H9 (cell line): ENCODE measurements around the gene EPHB2. TPM values are rescaled to one million over a fixed set of nuclear protein-coding genes. Genes with fewer than 3 reads are reported as not detected.

Experiments used
- DNase-seq: peaks from one replicate; pipeline ENCODE4 v3.0.0-alpha.2; 2017
- H2AFZ ChIP-seq: one replicate; pipeline ENCODE4 v1.6.1; 2013; ENCODE audit warnings: mild to moderate bottlenecking, low read length, control low read depth, moderate library complexity
- H2AK5ac ChIP-seq: 2 replicates; pipeline ENCODE4 v1.6.1; 2013; ENCODE audit warnings: low read length, control low read depth, mixed read lengths; ENCODE audit not compliant: insufficient read length
- H2BK120ac ChIP-seq: one replicate; pipeline ENCODE4 v1.6.1; 2013; ENCODE audit warnings: low read depth, mild to moderate bottlenecking, low read length, control low read depth, inconsistent platforms; ENCODE audit not compliant: poor library complexity, severe bottlenecking
- H2BK12ac ChIP-seq: 2 replicates; pipeline ENCODE4 v1.6.1; 2013; ENCODE audit warnings: low read length, control low read depth, mixed read lengths, low read depth; ENCODE audit not compliant: insufficient read length
- H2BK15ac ChIP-seq: 2 replicates; pipeline ENCODE4 v1.6.1; 2013; ENCODE audit warnings: low read depth, low read length, control low read depth
- H2BK20ac ChIP-seq: one replicate; pipeline ENCODE4 v1.6.1; 2013; ENCODE audit warnings: low read depth, mild to moderate bottlenecking, low read length, control low read depth, inconsistent platforms; ENCODE audit not compliant: poor library complexity, severe bottlenecking
- H2BK5ac ChIP-seq: 2 replicates; pipeline ENCODE4 v1.6.1; 2013; ENCODE audit warnings: low read length, control low read depth, mixed read lengths; ENCODE audit not compliant: insufficient read length
- H3K14ac ChIP-seq: 2 replicates; pipeline ENCODE4 v1.6.1; 2013; ENCODE audit warnings: low read length, control low read depth; ENCODE audit not compliant: insufficient read depth
- H3K18ac ChIP-seq: 2 replicates; pipeline ENCODE4 v1.6.1; 2013; ENCODE audit warnings: low read depth, mild to moderate bottlenecking, mixed read lengths, low read length, control low read depth; ENCODE audit not compliant: insufficient read length
- H3K23ac ChIP-seq: 2 replicates; pipeline ENCODE4 v1.6.1; 2013; ENCODE audit warnings: low read length, control low read depth, mixed read lengths, low read depth; ENCODE audit not compliant: insufficient read length
- H3K23me2 ChIP-seq: 2 replicates; pipeline ENCODE4 v1.6.1; 2013; ENCODE audit warnings: low read depth, mild to moderate bottlenecking, mixed read lengths, low read length, control low read depth; ENCODE audit not compliant: insufficient read length, poor library complexity, severe bottlenecking
- H3K27ac ChIP-seq: 2 replicates; pipeline ENCODE4 v1.5.1; 2013; ENCODE audit warnings: low read length, control low read depth, mixed read lengths, low read depth; ENCODE audit not compliant: insufficient read length
- H3K27me3 ChIP-seq: 2 replicates; pipeline ENCODE4 v1.6.1; 2013; ENCODE audit warnings: low read length, control low read depth, inconsistent platforms; ENCODE audit not compliant: insufficient read depth
- H3K4ac ChIP-seq: 2 replicates; pipeline ENCODE4 v1.6.1; 2013; ENCODE audit warnings: low read depth, mild to moderate bottlenecking, control low read depth, inconsistent platforms, low read length, moderate library complexity
- H3K4me1 ChIP-seq: 2 replicates; pipeline ENCODE4 v1.6.1; 2013; ENCODE audit warnings: low read length, control low read depth, inconsistent platforms; ENCODE audit not compliant: insufficient read depth
- H3K4me2 ChIP-seq: 2 replicates; pipeline ENCODE4 v1.6.1; 2013; ENCODE audit warnings: low read length, control low read depth, mixed read lengths; ENCODE audit not compliant: insufficient read length, insufficient read depth
- H3K56ac ChIP-seq: 2 replicates; pipeline ENCODE4 v1.6.1; 2013; ENCODE audit warnings: low read depth, mild to moderate bottlenecking, mixed read lengths, low read length, control low read depth; ENCODE audit not compliant: insufficient read length
- H3K79me1 ChIP-seq: 2 replicates; pipeline ENCODE4 v1.6.1; 2013; ENCODE audit warnings: low read depth, mild to moderate bottlenecking, moderate library complexity, low read length, control low read depth, inconsistent platforms; ENCODE audit not compliant: insufficient read depth, poor library complexity, severe bottlenecking
- H3K79me2 ChIP-seq: 2 replicates; pipeline ENCODE4 v1.6.1; 2013; ENCODE audit warnings: low read length, control low read depth, inconsistent platforms; ENCODE audit not compliant: insufficient read depth
- H3K9ac ChIP-seq: 2 replicates; pipeline ENCODE4 v1.6.1; 2013; ENCODE audit warnings: low read length, control low read depth, mixed read lengths; ENCODE audit not compliant: insufficient read length; ENCODE audit errors: extremely low read depth
- H3K9me3 ChIP-seq: one replicate; pipeline ENCODE4 v1.6.1; 2013; ENCODE audit warnings: low read depth, low read length, inconsistent platforms; ENCODE audit not compliant: control insufficient read depth
- H3T11ph ChIP-seq: one replicate; pipeline ENCODE4 v1.6.1; 2013; ENCODE audit warnings: mild to moderate bottlenecking, low read length, control low read depth, inconsistent platforms
- H4K20me1 ChIP-seq: one replicate; pipeline ENCODE4 v1.6.1; 2013; ENCODE audit not compliant: control insufficient read depth, insufficient read length, insufficient read depth
- H4K5ac ChIP-seq: 2 replicates; pipeline ENCODE4 v1.6.1; 2013; ENCODE audit warnings: low read depth, mild to moderate bottlenecking, mixed read lengths, low read length, control low read depth; ENCODE audit not compliant: insufficient read length
- H4K8ac ChIP-seq: replicated peaks from 2 replicates; pipeline ENCODE4 v1.6.1; 2013; ENCODE audit warnings: low read length, control low read depth, mixed read lengths, low read depth; ENCODE audit not compliant: insufficient read length
- H4K91ac ChIP-seq: 2 replicates; pipeline ENCODE4 v1.6.1; 2013; ENCODE audit warnings: low read depth, mild to moderate bottlenecking, moderate library complexity, mixed read lengths, low read length, control low read depth; ENCODE audit not compliant: insufficient read length
- H3K27ac Mint-ChIP-seq, 3 experiments: 2 replicates in 2 of 3; 3 replicates in 1 of 3; pipeline ENCODE4 v1.8.0; 2020 to 2021; ENCODE audit warnings: mixed read lengths in 3 of 3, mild to moderate bottlenecking in 1 of 3, moderate library complexity in 1 of 3
- H3K27me3 Mint-ChIP-seq: 2 replicates; pipeline ENCODE4 v1.8.0; 2021; ENCODE audit warnings: low read depth, mild to moderate bottlenecking, moderate library complexity, mixed read lengths
- H3K36me3 Mint-ChIP-seq, 3 experiments: 2 replicates in 2 of 3; 3 replicates in 1 of 3; pipeline ENCODE4 v1.8.0; 2020 to 2021; ENCODE audit warnings: low read depth in 3 of 3, mixed read lengths in 3 of 3; ENCODE audit not compliant: insufficient read depth in 1 of 3
- H3K4me1 Mint-ChIP-seq, 2 experiments: 2 replicates each; pipeline ENCODE4 v1.8.0; 2020; ENCODE audit warnings: mixed read lengths in 2 of 2
- H3K4me3 Mint-ChIP-seq, 2 experiments: 2 replicates in 1 of 2; 3 replicates in 1 of 2; pipeline ENCODE4 v1.8.0; 2020 to 2021; ENCODE audit warnings: mild to moderate bottlenecking in 2 of 2, mixed read lengths in 2 of 2, moderate library complexity in 1 of 2
- H3K9me3 Mint-ChIP-seq, 2 experiments: 2 replicates in 1 of 2; 3 replicates in 1 of 2; pipeline ENCODE4 v1.8.0; 2020; ENCODE audit warnings: mild to moderate bottlenecking in 2 of 2, mixed read lengths in 2 of 2, moderate library complexity in 1 of 2
- CTCF ChIP-seq: fragments of 200-600 bp; sonication (generic); conservative IDR thresholded peaks from 3 replicates; pipeline ENCODE4 v1.8.0; 2021; ENCODE audit warnings: antibody characterized with exemption, mild to moderate bottlenecking
- WGBS: extraction: QIAGEN DNeasy Blood & Tissue Kit; methylation state at CpG from one replicate; pipeline ENCODE4 v1.1.7; 2013; ENCODE audit warnings: missing lambda C conversion rate, low lambda C conversion rate, mixed read lengths; ENCODE audit not compliant: insufficient read length; ENCODE audit errors: extremely low coverage; 5-methylcytosine and 5-hydroxymethylcytosine counted together
- total RNA-seq: library from RNA; stranded (reverse); gene quantifications from 2 replicates; pipeline ENCODE4 v1.2.1, GENCODE V29; 2021

Gene EPHB2
- total RNA-seq, 1 experiment from 2014 or later: 9.5 TPM

DNA sequence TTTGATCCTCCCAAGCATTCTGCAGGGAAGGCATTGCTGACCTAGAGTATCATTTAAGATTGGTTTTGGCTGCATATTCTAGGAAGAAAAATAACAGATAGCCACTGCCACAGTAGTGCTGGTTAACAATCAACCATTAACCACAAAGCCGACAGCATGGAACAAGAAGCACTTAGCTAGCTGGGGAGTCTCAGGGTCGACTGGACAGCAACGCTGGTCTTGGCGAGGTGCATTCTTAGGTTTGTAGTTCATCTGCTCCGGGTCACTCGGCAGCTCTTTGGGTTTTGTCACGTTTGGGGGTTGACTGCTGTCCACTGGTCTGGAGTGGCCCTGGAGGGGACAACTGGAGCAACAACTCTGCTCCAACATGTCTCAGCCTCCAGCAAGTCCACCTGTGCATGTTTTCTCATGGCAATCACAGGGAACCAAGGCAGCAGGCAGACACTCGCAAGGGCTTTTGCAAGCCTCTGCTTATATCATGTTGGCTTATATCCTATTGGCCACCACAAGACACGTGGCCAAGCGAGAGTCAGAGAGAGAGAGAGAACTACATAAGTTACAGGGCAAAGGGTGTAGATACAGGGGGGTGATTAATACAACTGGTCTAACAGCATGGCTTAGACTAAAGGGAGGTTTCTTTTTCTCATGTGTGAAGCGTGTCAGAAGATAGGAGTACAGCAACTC lies 162.5 kb downstream of the EPHB2 start:
- Histone ChIP-seq H4K5ac (no peak overlapping the region), H4K91ac (no peak overlapping the region), H2BK15ac (no peak overlapping the region), H3K4me1 (no peaks in the 10 kb centered on the region), H2BK20ac (no peak overlapping the region), H3K27me3 (no peaks in the 10 kb centered on the region), H2AK5ac (no peak overlapping the region), H3K9ac (no peak overlapping the region), H2BK120ac (no peak overlapping the region), H2AFZ (no peak overlapping the region), H3K23me2 (no peaks in the 10 kb centered on the region), H2BK5ac (no peak overlapping the region), H3T11ph (no peak overlapping the region), H3K4me2 (no peak overlapping the region), H3K23ac (no peak overlapping the region), H3K56ac (no peak overlapping the region), H4K20me1 (no peaks in the 10 kb centered on the region), H3K18ac (no peak overlapping the region), H3K27ac (no peak overlapping the region), H3K79me1 (no peaks in the 10 kb centered on the region), H3K9me3 (no peaks in the 10 kb centered on the region), H3K4ac (no peak overlapping the region), H2BK12ac (no peak overlapping the region), H3K14ac (no peak overlapping the region), H4K8ac (no peak overlapping the region), H3K79me2 (no peaks in the 10 kb centered on the region)
- Mint-ChIP-seq H3K4me1 (peaks cover 25 to 41% of the 10 kb centered on the region in 2 experiments), H3K9me3 (peaks cover 0 to under 1% of the 10 kb centered on the region in 2 experiments; a peak in 1 of 5 replicates), H3K27ac (no peak overlapping the region), H3K27me3 (no peaks in the 10 kb centered on the region; the same call in none of the 2 replicates), H3K36me3 (peaks cover 0 to 1% (median under 1%) of the 10 kb centered on the region in 3 experiments; a peak in 3 of 7 replicates), H3K4me3 (no peak overlapping the region)
- no peak for DNase-seq
- WGBS: no CpG with 5 or more reads among the region's 11 CpGs
- no peak for TF ChIP-seq CTCF
